Measurements from ENCODE around the gene ZNF208. TPM values are rescaled to one million over a fixed set of nuclear protein-coding genes. Genes with fewer than 3 reads are reported as not detected.
"Not testable (repeated sequence)": the region's sequence is repeated elsewhere in the genome, so short reads cannot be mapped to it uniquely, and the experiment has no call there.

The ZNF208 gene
- total and polyA plus RNA-seq, 2 donors (not counting 3 experiments of a cell fraction or from before 2014, with no cell fraction given) = not detected

DNA sequence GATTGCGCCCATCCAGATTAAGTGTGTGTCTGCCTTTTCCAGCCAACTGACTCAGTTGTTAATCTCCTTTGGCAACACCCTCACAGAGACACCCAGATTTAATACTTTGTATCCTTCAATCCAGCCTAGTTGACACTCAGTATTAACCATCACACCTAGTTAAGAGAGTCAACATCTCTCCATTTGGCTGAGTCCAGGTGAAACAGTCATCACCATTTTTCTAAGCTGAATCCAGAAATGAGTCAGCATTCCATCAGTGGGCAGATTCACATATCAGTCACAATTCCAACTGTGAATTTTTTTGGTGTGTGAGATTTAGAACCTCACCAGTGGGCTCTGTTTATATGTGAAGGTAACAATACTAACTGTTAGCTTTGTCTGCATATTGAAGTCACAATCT is 14.8 kb upstream of the ZNF208 start:
- H3K4me3 ChIP-seq (replicated peaks in 1 of 3; ENCODE audit: insufficient read depth in 1 of 3, low read depth in 1 of 3, low read length in 3 of 3); H3K9me1 ChIP-seq (replicated peaks; ENCODE audit: control insufficient read depth, extremely low read depth, insufficient read depth, low read length); CTCF ChIA-PET; H3K4me2 ChIP-seq (ENCODE audit: insufficient read depth, low read length); DNase-seq (ENCODE audit: low read depth, low spot score); POLR2A ChIA-PET; H3K36me3 ChIP-seq (ENCODE audit: control insufficient read depth in 2 of 2, extremely low read depth in 1 of 2, insufficient read depth in 2 of 2, low read length in 2 of 2); H3K9me3 ChIP-seq (replicated peaks; ENCODE audit: control insufficient read depth, insufficient read depth, low read length); BruUV-seq (replicated peaks); dilution Hi-C loops (cut with MboI; ENCODE audit: extremely low pct_ligation_motif_present, low sequenced_read_pairs); H2AFZ ChIP-seq (ENCODE audit: low read depth, low read length); H3K27ac ChIP-seq (ENCODE audit: insufficient read depth, low read depth, low read length); H3K9ac ChIP-seq (replicated peaks; ENCODE audit: extremely low read depth, insufficient read depth, low read length); H3K4me1 ChIP-seq (ENCODE audit: control insufficient read depth, extremely low read depth, insufficient read depth, low read length); H3K79me2 ChIP-seq (ENCODE audit: control insufficient read depth, insufficient read depth, low read length); H4K20me1 ChIP-seq (replicated peaks; ENCODE audit: control insufficient read depth, extremely low read depth, insufficient read depth, low read length); FAIRE-seq; H3K27me3 ChIP-seq (ENCODE audit: control insufficient read depth in 2 of 2, insufficient read depth in 2 of 2, low read length in 2 of 2); intact Hi-C loops (cut with micrococcal nuclease): not testable (repeated sequence)

DNA sequence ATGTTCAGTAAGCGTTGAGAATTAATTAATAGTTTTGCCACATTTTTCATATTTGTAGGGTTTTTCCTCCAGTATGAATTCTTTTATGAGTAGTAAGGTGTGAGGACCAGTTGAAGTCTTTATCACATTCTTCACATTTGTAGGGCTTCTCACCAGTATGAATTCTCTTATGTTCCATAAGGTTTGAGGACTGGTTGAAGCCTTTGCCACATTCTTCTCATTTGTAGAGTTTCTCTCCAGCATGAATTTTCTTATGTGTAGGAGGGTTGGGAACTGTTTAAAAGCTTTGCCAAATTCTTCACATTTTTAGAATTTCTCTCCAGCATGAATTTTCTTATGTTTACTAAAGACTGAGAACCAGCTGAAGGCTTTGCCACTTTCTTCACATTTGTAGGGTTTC is 40.3 kb downstream of the ZNF208 start:
- Histone ChIP-seq H2AFZ (ENCODE audit: low read depth, low read length) (no peak overlapping the region), H3K79me2 (ENCODE audit: control insufficient read depth, insufficient read depth, low read length) (no peaks in the 10 kb centered on the region), H3K27ac (ENCODE audit: insufficient read depth, low read depth, low read length) (no peak overlapping the region), H3K4me3 (replicated peaks in 1 of 3; ENCODE audit: insufficient read depth in 1 of 3, low read depth in 1 of 3, low read length in 3 of 3) (no peak overlapping the region), H3K9me3 (replicated peaks; ENCODE audit: control insufficient read depth, insufficient read depth, low read length) (peaks cover 3% of the 10 kb centered on the region), H3K4me1 (ENCODE audit: control insufficient read depth, extremely low read depth, insufficient read depth, low read length) (no peaks in the 10 kb centered on the region), H3K27me3 (ENCODE audit: control insufficient read depth in 2 of 2, insufficient read depth in 2 of 2, low read length in 2 of 2) (no peaks in the 10 kb centered on the region), H3K9me1 (replicated peaks; ENCODE audit: control insufficient read depth, extremely low read depth, insufficient read depth, low read length) (no peaks in the 10 kb centered on the region), H3K36me3 (ENCODE audit: control insufficient read depth in 2 of 2, extremely low read depth in 1 of 2, insufficient read depth in 2 of 2, low read length in 2 of 2) (no peaks in the 10 kb centered on the region), H3K9ac (replicated peaks; ENCODE audit: extremely low read depth, insufficient read depth, low read length) (no peak overlapping the region), H3K4me2 (ENCODE audit: insufficient read depth, low read length) (no peak overlapping the region), H4K20me1 (replicated peaks; ENCODE audit: control insufficient read depth, extremely low read depth, insufficient read depth, low read length) (no peaks in the 10 kb centered on the region)
- ChIA-PET POLR2A (no interaction called here), CTCF (no interaction called here)
- FAIRE-seq = no peak
- BruUV-seq (replicated peaks) = no TSS peak
- intact Hi-C loops (cut with micrococcal nuclease) (no loop called here), dilution Hi-C loops (cut with MboI; ENCODE audit: extremely low pct_ligation_motif_present, low sequenced_read_pairs) (no loop called here)
- no peak for TF ChIP-seq JUN (IDR thresholded peaks at IDR 0.05; ENCODE audit: borderline replicate concordance, insufficient read depth, insufficient read length, low read depth)
- no peak for TF ChIP-seq FOS (IDR thresholded peaks at IDR 0.05; ENCODE audit: borderline replicate concordance, insufficient read depth, low read length)
- TF ChIP-seq POLR2AphosphoS5 (IDR thresholded peaks at IDR 0.05; ENCODE audit: insufficient read depth, low read depth, low read length) = no peak
- TF ChIP-seq, protein P1, sequence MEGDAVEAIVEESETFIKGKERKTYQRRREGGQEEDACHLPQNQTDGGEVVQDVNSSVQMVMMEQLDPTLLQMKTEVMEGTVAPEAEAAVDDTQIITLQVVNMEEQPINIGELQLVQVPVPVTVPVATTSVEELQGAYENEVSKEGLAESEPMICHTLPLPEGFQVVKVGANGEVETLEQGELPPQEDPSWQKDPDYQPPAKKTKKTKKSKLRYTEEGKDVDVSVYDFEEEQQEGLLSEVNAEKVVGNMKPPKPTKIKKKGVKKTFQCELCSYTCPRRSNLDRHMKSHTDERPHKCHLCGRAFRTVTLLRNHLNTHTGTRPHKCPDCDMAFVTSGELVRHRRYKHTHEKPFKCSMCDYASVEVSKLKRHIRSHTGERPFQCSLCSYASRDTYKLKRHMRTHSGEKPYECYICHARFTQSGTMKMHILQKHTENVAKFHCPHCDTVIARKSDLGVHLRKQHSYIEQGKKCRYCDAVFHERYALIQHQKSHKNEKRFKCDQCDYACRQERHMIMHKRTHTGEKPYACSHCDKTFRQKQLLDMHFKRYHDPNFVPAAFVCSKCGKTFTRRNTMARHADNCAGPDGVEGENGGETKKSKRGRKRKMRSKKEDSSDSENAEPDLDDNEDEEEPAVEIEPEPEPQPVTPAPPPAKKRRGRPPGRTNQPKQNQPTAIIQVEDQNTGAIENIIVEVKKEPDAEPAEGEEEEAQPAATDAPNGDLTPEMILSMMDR (IDR thresholded peaks at IDR 0.05; ENCODE audit: extremely low read depth in 1 of 2, insufficient read depth in 1 of 2, low read depth in 1 of 2, low read length in 2 of 2) = no peak
- TF ChIP-seq GATA2 (IDR thresholded peaks at IDR 0.05; ENCODE audit: insufficient read depth, insufficient read length, low read depth, low read length) = no peak
- TF ChIP-seq, protein P2, sequence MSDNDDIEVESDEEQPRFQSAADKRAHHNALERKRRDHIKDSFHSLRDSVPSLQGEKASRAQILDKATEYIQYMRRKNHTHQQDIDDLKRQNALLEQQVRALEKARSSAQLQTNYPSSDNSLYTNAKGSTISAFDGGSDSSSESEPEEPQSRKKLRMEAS (IDR thresholded peaks at IDR 0.05; ENCODE audit: insufficient read depth, insufficient read length) = no peak
- no peak for TF ChIP-seq MYC (IDR thresholded peaks at IDR 0.05; ENCODE audit: low read depth, low read length)
- no peak for TF ChIP-seq EZH2 (IDR thresholded peaks at IDR 0.05; ENCODE audit: borderline replicate concordance, low read depth, low read length, severe bottlenecking)
- no peak for TF ChIP-seq POLR2A (IDR thresholded peaks at IDR 0.05; ENCODE audit: low read depth, low read length)
- DNase-seq (ENCODE audit: low read depth, low spot score) = no peak
